GM10266 (cell line): Measurements from ENCODE around the gene SLC22A13.
"Not testable (repeated sequence)": the region's sequence is repeated elsewhere in the genome, so short reads cannot be mapped to it uniquely, and the experiment has no call there.

ENCODE experiments used
- DNase-seq: peaks from one replicate; pipeline ENCODE4 v3.0.0; 2012; ENCODE audit errors: extremely low spot score
- TF ChIP-seq, protein P1 (sequence below): IDR thresholded peaks from 2 replicates; pipeline ENCODE4 v1.5.1; 2012; ENCODE audit warnings: mild to moderate bottlenecking, low read depth; ENCODE audit not compliant: control insufficient read depth, insufficient read depth; ENCODE audit errors: missing control alignments

SLC22A13 gene

DNA sequence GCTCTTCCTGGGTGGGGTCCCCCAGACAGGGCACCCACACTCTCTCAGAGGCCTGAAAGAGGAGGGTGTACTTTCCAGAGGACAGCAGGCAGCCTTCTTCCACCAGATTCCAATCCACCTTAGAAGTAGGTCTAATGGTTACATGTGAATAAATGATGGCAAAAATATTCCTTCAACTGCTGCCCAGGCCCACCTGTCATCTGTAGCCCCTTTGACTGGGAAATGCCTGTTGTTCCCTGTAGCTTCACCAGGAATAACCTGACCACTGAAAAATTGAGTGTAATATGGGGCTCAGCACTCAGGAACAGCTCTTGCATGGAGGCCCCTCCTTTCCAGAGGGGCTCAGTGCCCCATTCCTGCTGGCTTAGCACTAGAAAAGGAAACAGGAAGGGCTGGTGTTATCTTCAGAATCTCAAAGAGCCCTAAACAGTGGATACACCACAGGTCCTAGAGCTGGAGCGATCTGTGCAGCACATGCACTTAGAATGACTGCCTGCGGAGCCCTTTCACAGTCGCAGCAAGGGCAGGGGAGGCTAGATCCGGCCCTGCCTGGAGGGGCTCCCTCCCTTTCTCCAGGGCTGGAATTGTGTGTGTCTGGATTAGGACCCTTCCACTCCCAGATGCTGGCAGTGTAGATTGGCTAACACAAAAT, 48.6 kb downstream of the SLC22A13 start:
- TF ChIP-seq, protein P1, sequence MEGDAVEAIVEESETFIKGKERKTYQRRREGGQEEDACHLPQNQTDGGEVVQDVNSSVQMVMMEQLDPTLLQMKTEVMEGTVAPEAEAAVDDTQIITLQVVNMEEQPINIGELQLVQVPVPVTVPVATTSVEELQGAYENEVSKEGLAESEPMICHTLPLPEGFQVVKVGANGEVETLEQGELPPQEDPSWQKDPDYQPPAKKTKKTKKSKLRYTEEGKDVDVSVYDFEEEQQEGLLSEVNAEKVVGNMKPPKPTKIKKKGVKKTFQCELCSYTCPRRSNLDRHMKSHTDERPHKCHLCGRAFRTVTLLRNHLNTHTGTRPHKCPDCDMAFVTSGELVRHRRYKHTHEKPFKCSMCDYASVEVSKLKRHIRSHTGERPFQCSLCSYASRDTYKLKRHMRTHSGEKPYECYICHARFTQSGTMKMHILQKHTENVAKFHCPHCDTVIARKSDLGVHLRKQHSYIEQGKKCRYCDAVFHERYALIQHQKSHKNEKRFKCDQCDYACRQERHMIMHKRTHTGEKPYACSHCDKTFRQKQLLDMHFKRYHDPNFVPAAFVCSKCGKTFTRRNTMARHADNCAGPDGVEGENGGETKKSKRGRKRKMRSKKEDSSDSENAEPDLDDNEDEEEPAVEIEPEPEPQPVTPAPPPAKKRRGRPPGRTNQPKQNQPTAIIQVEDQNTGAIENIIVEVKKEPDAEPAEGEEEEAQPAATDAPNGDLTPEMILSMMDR: no peak
- DNase-seq: no peak

GRCh38 chr3:38314764-38315487, 49.3 kb downstream of the SLC22A13 start:
- TF ChIP-seq, protein P1: no peak
- DNase-seq: no peak

DNA sequence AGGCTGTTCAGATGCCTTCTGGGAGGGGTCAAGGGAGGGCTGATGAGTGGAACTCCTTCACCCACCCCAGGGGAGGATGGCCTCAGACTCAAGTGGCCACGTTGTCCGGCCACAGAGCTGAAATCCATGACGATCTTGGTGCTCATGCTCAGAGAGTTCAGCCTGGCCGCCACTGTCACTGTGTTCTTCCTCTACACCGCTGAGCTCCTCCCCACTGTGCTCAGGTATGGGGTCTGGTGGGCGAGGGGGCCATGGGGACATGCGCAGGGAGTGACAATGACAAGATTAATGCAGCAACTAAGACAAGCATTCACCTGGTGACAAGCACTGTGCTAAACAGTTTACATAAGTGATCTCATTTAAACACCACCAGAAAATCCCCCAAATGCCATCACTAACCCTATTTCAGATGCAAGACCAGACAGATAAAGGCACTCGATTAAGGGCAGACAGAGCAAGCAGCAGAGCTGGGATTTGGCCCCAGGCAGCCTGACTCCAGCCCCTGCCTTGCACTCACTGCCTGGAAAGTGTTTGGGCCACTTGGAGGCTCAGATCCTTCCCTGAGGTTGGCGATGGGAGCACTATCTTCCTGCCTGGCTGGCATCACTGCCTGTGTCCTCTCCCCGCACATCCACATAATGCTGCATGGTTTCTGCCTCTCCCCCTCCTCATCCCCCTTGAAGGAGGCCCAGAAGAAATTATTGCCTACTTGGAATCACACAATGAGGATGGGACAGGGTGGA, 50.0 kb downstream of the SLC22A13 start:
- DNase-seq: no peak
- TF ChIP-seq, protein P1: no peak

DNA sequence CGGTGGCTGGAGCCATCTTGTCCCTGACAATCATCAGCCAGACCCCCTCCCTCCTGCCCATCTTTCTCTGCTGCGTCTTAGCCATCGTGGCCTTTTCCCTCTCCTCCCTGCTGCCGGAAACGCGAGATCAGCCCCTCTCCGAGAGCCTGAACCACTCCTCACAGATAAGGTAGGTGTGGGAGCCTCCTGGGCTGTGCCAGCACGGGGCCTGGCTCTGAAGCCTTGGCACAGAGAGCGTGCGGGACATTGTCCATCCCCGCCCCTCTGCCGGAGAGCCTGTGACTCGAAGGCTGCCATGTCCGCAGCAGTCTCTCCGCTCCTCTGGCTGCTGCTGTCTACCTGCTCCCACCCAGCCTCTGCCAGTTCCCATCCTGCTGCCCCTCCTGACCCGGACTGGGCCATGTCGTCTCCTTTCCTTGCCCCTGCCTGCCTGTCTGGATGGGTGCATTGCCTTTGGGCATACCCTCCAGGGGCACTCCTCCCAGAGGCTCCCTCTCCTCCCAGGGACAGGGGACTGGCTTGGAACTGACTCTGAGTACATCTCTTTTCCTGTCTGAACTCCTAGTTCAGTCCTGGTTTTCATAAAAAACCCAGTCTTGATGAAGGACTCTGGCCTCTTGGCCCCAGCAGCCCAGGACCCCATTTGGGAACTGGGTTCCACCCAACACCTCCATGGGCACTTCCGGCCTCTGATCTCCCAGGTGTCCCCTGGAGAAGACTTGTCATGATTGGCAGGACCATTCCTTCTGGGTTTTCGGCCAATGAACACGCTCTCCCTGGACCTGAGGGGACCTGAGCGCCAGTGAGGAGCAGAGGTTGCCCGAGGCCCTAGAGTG, 51.0 kb downstream of the SLC22A13 start:
- TF ChIP-seq, protein P1: no peak
- no peak for DNase-seq

DNA sequence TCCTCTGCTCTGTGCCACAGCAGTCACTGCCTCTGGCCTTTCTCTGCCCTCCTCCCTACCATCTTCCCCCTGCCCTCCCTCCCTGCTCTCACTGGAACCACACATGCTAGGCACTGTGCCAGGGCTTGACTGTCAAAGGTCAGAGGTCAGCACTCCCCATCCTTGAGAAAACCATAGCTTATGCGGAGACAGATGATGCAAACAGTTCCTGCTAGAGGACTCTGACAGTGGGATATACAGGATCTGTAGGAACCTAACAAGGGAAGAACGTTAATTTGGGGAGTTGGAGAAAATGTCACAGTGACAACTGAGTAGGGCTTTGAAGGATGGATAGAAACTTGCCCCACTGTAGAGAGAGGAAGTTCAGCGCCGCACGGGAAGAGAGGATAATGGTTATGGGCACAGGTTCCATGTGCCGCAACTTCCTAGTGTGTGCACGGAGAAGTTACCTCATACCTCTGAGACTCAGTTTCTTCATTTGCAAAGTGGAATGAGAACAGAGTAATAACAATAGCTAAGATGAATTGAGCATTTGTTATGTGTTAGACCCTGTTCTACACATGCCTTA, 51.7 kb downstream of the SLC22A13 start:
- TF ChIP-seq, protein P1: no peak
- no peak for DNase-seq

GRCh38 chr3:38318766-38319671, 53.4 kb downstream of the SLC22A13 start:
- TF ChIP-seq, protein P1: no peak

GRCh38 chr3:38320638-38321037, 55.0 kb downstream of the SLC22A13 start:
- not testable (repeated sequence) for DNase-seq

More at GRCh38 chr3:38318766-38319671, 53.4 kb downstream of the SLC22A13 start:
- no peak for DNase-seq
